Measurements from ENCODE around the gene ITSN2.

DNA sequence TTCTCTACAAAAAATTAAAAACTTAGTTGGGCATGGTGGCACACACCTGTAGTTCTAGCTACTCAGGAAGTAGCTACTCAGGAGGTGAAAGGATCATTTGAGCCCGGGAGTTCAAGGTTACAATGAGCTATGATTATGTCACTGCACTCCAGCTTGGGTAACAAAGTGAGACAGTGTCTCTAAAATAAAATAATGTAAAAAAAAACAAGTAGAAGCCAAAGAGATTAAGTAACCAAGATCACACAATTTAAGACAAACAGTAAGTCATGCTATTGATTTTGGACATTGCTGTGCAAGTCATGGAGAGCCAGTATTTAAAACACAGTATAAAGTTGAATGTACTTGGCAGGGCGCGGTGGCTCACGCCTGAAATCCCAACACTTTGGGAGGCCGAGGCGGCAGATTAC is 20.5 kb downstream of the ITSN2 start:
- TF ChIP-seq POLR2AphosphoS5 (IDR thresholded peaks at IDR 0.05): no peak
- TF ChIP-seq, protein P1, sequence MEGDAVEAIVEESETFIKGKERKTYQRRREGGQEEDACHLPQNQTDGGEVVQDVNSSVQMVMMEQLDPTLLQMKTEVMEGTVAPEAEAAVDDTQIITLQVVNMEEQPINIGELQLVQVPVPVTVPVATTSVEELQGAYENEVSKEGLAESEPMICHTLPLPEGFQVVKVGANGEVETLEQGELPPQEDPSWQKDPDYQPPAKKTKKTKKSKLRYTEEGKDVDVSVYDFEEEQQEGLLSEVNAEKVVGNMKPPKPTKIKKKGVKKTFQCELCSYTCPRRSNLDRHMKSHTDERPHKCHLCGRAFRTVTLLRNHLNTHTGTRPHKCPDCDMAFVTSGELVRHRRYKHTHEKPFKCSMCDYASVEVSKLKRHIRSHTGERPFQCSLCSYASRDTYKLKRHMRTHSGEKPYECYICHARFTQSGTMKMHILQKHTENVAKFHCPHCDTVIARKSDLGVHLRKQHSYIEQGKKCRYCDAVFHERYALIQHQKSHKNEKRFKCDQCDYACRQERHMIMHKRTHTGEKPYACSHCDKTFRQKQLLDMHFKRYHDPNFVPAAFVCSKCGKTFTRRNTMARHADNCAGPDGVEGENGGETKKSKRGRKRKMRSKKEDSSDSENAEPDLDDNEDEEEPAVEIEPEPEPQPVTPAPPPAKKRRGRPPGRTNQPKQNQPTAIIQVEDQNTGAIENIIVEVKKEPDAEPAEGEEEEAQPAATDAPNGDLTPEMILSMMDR (IDR thresholded peaks at IDR 0.05): no peak

Data from transverse colon (tissue), 4 donors.